ENCODE data around the gene AK3.

AK3 gene

DNA sequence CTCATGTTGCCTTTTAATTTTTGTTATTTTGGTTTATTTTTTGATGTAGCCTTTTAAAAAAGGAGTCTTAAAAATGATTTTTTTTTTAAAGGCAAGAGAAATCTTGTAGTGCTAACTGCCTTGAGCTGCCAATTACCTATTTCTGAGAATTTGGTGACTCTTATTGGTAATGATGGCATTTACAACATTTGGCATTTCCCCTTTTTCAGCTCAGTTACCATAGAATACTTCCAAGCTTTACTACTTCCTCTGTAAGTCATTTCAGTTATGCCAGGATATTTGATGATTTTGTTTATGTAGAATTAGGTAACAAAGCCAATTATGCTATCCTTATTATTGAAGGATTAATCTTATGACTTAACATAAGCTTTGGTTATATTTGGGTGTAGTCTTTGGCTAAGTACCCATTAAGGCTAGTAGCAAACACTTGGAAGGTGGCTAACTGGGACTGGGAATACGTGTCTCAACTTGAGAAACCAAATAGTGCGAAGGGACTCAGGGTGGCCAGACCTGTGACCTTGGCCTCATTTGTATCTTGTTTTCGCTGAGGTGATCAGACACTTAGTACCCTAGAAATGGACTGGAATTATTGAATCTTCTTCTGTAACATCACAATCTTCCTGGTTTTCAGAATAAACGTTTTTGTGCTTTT, 33.9 kb downstream of the AK3 start:
- no peak for DNase-seq (ENCODE audit: low read depth)
- TF ChIP-seq, protein P1, sequence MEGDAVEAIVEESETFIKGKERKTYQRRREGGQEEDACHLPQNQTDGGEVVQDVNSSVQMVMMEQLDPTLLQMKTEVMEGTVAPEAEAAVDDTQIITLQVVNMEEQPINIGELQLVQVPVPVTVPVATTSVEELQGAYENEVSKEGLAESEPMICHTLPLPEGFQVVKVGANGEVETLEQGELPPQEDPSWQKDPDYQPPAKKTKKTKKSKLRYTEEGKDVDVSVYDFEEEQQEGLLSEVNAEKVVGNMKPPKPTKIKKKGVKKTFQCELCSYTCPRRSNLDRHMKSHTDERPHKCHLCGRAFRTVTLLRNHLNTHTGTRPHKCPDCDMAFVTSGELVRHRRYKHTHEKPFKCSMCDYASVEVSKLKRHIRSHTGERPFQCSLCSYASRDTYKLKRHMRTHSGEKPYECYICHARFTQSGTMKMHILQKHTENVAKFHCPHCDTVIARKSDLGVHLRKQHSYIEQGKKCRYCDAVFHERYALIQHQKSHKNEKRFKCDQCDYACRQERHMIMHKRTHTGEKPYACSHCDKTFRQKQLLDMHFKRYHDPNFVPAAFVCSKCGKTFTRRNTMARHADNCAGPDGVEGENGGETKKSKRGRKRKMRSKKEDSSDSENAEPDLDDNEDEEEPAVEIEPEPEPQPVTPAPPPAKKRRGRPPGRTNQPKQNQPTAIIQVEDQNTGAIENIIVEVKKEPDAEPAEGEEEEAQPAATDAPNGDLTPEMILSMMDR (conservative IDR thresholded peaks at IDR 0.05; ENCODE audit: low read length): no peak
- no peak overlapping the region for H3K4me3 ChIP-seq (ENCODE audit: low read length)

- no peak overlapping the region for H3K4me3 ChIP-seq (ENCODE audit: low read length)
- TF ChIP-seq, protein P1 (conservative IDR thresholded peaks at IDR 0.05; ENCODE audit: low read length): no peak
- DNase-seq (ENCODE audit: low read depth): no peak
Observed at GRCh38 chr9:4706021-4706420, 35.0 kb downstream of the AK3 start.

DNA sequence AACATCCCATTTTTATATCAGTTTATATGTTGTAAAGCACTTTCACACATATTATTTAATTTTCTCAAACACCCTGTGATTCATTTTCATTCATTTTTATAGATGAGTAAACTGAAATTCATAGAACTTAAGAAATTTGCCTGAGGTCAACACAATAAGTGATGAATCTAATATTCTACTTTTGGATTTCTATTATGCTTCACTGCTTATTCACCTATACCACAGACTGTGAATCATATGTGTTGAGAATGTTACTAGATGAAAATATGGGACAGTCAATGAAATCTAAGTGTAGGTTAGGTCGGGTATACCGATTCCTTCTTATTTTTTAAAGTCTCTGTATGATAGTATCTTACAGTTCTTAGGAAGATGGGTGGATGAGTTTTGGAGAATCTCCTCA, 36.9 kb downstream of the AK3 start:
- DNase-seq (ENCODE audit: low read depth): no peak
- TF ChIP-seq, protein P1 (conservative IDR thresholded peaks at IDR 0.05; ENCODE audit: low read length): no peak
- H3K4me3 ChIP-seq (ENCODE audit: low read length): no peak overlapping the region

DNA sequence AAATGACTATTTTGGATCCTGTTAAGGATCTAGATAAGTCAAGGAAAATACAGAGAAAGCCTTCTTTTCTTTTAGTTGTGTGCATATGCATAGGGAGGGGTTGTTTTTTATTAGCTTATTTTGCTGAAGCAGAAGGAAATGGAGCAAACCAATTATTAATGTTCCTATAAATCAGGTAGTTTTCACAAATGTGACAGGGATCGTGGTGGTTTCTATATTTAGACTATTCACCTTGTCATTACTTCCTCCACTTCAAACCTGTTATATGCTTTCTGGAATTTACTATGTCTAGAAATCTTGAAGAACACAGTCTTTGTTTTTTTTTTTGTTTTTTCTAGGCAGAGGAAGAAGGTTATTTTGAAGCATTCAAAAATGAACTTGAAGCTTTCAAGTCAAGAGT, 39.5 kb downstream of the AK3 start:
- DNase-seq (ENCODE audit: low read depth): no peak
- TF ChIP-seq, protein P1 (conservative IDR thresholded peaks at IDR 0.05; ENCODE audit: low read length): no peak
- no peak overlapping the region for H3K4me3 ChIP-seq (ENCODE audit: low read length)

- H3K4me3 ChIP-seq (ENCODE audit: low read length): no peak overlapping the region
- TF ChIP-seq, protein P1 (conservative IDR thresholded peaks at IDR 0.05; ENCODE audit: low read length): no peak
- no peak for DNase-seq (ENCODE audit: low read depth)
Observed at GRCh38 chr9:4700932-4701331, 40.1 kb downstream of the AK3 start.

DNA sequence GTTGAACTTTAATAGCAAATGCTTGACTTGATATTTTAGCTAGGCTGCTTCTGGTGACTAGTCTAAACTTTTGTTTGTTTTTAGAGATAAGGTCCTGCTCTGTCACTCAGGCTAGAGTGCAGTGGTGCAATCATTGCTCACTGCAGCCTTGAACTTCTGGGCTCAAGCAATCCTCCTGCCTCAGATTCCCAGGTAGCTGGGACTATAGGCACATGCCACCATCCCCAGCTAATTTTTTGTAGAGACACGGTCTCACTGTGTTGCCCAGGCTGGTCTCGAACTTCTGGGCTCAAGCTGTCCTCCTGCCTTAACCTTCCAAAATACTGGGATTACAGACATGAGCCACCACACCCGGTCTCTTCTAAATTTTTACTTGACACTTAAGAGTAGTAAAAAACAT, 40.9 kb downstream of the AK3 start:
- TF ChIP-seq, protein P1 (conservative IDR thresholded peaks at IDR 0.05; ENCODE audit: low read length): no peak
- no peak overlapping the region for H3K4me3 ChIP-seq (ENCODE audit: low read length)
- DNase-seq (ENCODE audit: low read depth): no peak

- TF ChIP-seq, protein P1 (conservative IDR thresholded peaks at IDR 0.05; ENCODE audit: low read length): no peak
- DNase-seq (ENCODE audit: low read depth): peak; percentile 60
- H3K4me3 ChIP-seq (ENCODE audit: low read length): no peak overlapping the region
Observed at GRCh38 chr9:4691795-4692194, 49.2 kb downstream of the AK3 start.

All from AG10803 (cell line).